GM11168 (cell line): ENCODE data around the gene HSF4.

Experiments
- in situ Hi-C: fragments of 300-500 bp; cut with MboI; formaldehyde crosslinking; loops from one replicate; pipeline ENCODE4 v1.12.0; 2022; ENCODE audit warnings: low sequenced_read_pairs; ENCODE audit not compliant: unreplicated experiment

Gene HSF4

DNA sequence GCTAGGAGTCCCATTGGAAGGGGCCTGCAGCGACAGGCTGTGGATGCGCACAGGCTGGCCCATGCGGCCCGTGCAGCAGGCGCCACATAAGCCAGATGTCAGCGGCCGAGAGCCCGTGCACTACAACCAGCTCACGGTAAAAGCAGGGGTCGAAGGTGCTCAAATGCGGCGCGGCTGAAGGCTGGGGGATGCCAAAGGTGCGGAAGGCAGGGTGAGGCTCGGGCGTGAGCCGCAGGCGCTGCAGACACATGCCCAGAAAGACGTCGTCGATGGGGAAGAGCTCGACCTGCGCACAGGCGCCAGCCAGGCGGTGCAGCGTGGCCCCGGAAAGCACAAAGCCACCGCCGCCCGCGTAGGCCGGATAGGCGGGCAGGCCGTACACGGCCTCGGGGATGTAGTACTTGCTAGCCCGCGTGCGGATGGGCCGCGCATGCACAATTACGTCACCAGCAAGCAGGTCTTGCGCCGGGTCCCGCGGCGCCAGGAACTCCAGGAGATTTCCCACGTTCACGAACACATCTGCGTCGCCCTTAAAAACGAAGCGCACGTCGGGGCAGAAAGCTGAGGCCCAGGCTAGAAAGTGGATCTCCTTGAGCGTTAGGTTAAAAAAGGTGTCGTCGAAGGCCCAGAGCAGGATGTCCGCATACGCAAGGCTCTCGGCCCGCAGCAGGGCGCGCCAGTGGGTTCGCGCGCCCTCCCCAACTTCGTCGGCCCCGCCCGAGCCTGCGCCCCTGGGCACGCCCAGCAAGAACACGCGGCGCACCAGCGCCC, 15.1 kb upstream of the HSF4 start:
- in situ Hi-C loops: loop anchor here (10.0 kb wide), 1 partner anchor 175 kb away; no protein-coding TSS in a partner anchor

DNA sequence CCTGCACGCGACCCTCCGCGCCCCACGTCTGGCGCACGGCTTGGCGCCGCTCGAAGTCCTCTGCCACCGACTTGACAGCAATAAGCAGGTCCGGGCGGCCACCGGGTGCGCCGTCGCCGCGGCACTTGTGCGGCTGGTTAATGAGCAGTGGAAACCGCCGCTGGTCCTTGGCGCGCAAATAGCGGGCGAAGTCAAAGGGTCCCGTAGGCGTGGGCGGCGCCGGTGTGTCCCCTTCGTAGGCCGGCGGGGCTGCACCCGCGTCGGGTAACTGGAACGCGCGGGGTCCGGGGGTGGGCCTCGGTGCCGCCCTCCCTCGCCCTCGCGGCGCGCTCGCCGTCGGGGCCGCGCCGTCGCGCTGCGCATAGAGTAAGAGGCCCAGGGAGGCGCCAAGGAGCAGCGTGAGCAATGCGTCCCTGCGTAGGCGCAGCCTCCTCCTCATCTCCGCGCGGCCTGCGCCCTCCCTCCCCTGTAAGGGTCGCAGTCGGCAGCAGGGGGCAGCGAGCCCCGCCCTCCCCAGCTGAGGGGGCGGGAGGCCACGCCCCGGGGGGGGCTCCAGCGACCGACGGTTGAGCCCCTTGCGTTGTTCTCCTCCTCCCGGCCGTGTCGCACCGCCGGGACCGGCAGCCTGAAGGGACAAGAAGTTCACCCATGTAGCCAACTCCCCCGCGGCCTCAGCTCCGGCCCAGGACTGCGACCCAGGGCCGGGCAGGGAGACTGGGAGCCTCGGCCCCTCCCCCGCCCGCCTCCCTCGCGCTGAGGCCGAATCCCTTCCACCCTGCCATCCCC, 14.3 kb upstream of the HSF4 start:
- in situ Hi-C loops: loop anchor here (10.0 kb wide), 1 partner anchor 175 kb away; no protein-coding TSS in a partner anchor

DNA sequence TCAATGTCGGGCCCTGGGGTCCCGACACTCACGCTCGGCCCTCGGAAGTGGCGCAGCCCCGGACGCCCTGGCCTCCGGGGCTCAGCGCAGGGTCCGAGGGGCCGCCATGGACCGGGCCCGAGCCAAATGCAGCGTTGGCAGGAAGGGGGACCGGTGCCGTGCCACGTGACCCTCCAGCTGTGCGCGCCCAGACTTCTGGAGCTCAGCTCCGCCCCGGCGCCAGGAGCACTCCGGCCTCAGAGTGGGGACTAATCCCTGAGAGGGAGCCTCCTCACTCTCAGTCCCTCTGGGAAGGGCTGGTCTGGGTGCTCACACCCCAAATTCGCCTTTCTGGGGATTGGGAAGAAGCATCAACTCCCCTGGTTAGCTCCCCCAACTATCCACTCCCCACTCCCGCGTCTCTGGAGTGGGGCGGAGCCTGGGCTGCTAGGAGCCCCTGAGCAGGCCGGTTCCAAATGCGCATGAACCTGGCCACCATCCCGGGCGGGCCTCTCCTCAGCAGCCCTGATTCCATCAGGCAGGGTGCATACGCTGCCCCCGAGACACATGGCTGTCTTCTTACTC, 13.6 kb upstream of the HSF4 start, which contains the start of gene B3GNT9:
B3GNT9 (minus strand) TSS at position 166 of the 564 bp plus-strand sequence. CDS start 513 bp downstream, outside the sequence.
- in situ Hi-C loops: loop anchor here (10.0 kb wide), 1 partner anchor 176 kb away; no protein-coding TSS in a partner anchor

DNA sequence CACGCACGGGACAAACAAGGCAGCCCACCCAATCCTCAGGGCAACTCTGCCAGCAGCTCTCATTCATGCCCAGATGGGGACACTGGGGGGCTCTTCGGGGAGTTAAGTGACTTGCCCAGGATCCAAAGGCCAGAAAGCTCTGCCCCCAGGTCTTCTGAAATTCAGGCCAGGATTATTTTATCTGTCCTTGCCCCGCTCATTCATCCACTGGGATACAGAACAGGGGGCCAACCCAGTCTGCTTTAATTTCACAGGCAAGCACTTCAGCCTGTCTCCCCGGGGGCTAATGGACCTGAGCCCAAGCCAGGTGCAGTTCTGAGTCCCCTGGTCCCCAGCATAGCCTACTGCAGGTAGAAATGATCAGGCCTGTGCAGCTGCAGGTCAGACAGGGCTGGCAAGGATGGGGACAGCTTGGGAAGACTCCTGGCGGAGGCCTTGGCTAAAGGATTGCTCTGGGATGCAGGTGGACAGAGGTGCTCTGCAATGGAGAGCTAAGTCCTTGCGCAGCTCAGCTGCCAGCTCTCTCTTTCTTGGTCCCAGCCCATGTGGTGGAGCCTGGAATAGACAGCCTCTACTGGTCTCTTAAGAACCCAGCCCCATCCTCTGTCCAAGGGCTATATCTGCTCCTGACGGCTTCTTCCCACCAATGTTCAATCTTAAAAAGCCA, 13.0 kb upstream of the HSF4 start:
- in situ Hi-C loops: loop anchor here (10.0 kb wide), 1 partner anchor 177 kb away; no protein-coding TSS in a partner anchor

DNA sequence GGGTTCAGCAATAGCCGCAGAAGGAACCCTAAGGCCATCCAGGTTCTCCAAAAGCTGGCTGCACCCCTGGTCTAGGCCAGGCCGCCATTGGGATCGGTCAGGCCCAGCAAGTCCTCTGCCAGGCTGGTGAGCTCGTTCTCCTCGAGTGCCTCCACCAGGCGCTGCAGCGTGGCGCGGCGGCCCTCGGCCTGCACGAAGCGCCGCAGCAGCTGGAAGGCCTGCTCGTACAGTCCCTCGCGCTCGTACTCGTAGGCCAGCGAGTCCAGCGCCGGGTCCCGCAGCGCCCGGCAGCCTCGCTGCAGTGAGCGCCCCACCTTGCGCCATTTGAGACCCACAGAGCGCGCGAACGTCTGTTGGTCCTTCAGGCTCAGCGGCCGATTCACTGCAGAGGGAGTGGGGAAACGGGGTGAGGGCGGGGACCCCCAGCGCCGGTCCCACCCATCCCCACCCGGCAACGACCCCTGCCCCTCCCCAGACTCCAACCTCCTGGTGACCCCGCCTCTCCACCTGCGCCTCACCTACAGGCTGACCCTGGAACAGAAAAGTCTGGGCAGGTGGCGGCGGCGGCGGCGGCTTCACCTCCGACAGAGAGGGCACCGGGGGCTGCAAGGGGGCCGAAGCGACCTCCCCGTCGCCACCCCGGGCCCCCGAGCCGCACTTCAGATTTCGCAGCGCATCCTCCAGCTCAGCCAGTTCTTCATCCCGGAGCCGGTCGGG, 9.8 kb upstream of the HSF4 start:
- in situ Hi-C loops: loop anchor here (5.0 to 10.0 kb wide), 2 partner anchors 142 to 180 kb away; no protein-coding TSS in a partner anchor

DNA sequence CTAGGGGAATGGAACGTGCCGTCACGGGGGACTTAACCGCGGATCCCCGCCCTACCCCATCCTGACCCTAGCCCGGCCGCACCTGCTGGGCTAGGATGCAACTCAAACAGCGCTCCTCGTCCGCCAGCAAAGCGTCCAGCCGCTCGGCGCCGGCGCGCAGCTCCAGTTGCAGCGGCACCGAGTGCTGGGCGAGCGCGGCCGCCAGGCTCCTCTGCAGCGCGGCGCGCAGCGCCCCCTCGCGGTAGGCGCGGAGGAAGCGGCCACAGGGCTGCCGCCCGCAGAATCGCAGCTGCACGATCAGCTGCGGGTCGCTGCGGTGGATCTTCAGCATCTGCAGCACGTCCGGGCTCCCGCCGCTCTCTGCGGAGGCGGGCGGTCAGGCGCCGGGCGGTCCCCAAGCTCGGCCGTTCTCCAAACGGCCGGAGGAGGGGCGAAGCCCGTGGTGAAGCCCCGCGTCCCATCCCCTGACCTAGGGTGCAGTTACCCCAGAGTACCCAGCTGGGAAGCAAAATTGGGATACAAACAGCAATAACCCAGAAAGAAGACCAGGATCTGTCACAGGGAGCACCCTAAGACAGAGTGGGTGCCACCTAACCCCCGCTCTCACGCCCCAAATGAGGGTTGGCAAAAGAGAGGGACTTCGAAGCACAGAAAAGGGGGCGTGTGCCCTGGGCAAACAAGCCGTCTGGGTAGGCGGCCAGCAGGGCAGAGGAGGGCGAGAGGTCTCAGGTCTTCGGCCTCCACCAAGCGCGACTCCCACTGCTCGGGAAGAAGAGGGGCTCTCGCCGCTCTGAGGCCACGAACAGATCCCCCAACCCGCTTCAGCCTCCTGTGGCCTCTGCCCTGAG, 9.0 kb upstream of the HSF4 start:
- in situ Hi-C loops: loop anchor here (5.0 to 10.0 kb wide), 2 partner anchors 143 to 181 kb away; no protein-coding TSS in a partner anchor

DNA sequence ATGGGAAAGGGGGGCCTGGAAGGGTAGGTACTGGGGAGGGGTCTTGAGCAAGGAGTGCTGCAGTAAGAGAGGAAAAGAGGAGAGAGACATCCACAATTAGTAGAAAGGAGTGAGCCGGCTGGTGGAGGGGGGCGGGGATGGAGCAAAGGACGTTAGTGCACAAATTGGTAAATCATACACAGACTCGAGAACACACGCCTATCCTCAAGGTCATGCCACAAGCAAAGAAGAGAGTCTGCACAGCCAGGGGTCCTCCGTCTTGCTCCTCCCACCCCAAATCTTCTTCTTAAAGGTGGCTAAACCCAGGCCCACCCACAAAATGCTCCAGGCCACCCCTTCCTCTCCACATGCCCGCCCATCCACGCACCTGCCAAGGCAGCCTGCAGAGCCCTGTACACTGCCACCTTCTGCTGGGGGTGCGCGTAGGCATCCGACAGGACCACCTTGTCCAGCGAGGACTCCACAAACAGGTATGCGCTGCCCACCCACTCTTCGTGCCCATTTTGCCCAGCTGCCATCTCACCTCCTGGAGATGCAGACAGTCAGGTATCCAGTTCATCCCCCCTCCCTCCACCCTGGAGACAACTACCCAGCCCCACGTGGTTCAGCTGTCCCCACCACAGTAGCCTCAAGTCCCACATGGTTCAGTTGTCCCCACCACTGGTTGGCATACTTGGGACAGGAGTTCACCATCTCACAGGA, 8.3 kb upstream of the HSF4 start:
- in situ Hi-C loops: loop anchor here (5.0 to 10.0 kb wide), 2 partner anchors 144 to 181 kb away; no protein-coding TSS in a partner anchor

DNA sequence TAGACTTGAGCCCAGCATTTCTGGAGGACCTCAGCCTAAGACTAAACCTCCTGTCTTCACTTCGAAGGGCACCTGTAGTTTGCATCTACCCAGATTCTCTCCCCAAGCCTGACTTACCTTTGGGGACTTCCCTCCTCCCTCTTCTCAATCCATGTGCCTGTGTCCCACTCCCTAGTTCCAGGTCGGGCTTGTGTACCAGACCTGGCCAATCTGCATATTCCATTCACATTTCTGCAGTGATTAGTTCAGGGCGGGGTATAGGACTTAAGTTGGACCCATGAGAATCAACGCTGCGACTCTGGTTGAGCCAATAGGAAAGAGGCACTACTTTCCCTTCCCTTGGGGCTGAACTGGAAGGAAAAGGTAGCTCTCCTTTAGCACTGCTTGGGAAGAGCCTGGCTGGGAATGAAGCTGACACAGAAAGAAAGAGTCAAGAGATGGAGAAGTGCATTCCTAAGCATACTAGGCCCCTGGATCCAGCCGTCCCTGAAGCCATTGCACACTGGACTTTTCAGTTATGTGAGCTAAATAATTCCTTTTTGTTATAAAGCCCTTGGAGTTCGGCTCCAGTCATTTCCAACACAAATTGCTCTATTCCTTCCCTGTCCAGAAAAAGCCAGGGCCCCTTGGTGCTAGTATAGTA, 7.3 kb upstream of the HSF4 start:
- in situ Hi-C loops: loop anchor here (5.0 to 10.0 kb wide), 2 partner anchors 145 to 182 kb away; no protein-coding TSS in a partner anchor

DNA sequence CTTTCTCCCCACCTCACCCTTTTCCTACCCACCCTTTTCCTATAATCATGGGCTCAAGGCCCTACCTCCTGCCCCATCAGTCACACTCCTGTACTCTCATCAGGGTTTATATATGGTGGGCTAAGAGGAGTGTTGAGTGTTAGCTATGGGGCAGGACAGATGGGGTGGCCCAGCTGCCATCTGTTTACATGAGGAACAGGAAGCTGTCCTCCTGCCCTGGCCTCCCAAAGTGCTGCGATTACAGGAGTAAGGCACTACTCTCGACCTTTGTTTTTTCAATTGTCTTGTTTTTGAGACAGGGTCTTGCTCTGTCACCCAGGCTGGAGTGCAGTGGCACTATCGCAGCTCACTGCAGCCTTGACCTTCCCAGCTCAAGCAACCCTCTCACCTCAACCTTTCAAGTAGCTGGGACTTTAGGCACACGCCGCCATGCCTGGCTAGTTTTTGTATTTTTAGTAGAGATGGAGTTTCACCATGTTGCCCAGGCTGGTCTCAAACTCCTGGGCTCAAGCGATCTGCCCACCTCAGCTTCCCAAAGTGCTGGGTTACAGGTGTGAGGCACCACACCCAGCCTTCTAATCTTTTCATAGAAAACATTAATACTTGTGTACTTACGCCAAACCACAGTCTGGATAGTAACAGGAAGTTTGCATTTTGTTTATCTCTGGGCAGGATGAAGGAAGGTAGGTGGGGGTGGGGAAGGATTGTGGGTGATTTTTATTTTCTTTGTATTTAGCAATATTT, 6.5 kb upstream of the HSF4 start:
- in situ Hi-C loops: loop anchor here (5.0 to 10.0 kb wide), 2 partner anchors 146 to 183 kb away; no protein-coding TSS in a partner anchor

DNA sequence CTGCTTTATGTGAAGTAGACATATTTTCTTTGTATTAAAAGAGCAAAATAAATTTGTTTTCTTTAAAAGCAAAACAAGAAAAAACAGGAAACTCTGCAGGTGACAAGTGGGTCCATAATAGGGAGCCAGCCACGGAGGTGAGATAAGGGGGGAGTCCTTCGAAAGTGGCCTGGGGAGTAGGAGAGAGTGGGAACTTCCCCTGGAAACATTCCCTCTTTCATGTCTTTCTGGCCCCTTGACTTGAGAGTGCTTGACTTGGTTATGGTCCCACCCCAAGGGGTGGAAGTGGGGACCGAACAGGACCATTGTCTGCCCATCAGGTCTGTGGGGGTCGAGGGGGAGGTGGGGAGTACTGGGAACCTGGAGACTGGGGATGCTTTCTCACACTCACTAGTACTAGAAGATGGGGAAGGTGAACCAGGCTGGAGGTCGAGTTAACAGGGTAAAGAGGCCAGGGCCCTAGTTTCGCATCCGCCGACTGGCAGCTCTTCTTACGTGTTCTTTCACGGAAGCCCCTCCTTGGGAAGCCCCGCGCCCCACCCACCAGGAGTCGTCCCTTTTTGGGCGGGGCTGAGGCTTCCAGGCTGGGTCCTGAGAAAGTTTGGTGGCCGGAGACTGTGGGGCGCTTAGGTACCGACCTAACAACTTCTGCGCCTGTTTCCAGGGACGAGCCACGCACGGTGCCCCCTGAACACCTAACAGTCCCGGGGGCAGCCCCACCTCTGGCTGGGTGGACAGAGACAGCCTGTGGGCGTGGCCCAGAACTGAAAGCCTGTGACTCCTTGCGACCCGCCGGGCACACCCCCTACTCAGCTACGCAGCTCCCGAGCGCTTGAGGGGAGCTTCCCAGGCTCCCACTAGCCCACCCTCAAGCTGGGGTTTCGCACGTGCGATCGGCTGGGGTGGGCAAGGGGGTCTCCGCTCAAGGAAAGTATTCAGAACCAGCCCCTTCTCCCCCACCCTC, 5.6 kb upstream of the HSF4 start:
- in situ Hi-C loops: loop anchor here (5.0 to 10.0 kb wide), 2 partner anchors 147 to 184 kb away; no protein-coding TSS in a partner anchor

DNA sequence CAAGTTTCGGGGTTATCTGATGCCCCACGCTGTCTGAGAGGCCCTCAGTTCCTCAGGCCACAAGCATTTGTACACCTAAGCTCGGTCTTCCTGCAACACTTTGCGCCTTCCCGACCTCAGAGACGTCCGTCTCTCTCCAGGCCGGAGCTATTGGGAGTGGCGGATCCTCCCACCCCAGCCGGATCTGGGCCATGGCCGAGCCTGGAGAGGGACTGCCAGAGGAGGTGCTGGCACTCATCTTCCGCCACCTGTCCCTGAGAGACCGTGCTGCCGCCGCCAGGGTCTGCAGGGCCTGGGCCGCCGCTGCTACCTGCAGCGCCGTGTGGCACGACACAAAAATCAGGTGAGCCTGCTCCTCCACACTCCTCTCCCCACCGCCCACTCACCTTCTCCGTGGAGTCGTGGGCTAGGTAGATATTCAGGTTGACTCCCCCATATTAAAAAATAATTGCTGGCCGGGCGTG, 2.9 kb upstream of the HSF4 start:
- in situ Hi-C loops: no loop called here

DNA sequence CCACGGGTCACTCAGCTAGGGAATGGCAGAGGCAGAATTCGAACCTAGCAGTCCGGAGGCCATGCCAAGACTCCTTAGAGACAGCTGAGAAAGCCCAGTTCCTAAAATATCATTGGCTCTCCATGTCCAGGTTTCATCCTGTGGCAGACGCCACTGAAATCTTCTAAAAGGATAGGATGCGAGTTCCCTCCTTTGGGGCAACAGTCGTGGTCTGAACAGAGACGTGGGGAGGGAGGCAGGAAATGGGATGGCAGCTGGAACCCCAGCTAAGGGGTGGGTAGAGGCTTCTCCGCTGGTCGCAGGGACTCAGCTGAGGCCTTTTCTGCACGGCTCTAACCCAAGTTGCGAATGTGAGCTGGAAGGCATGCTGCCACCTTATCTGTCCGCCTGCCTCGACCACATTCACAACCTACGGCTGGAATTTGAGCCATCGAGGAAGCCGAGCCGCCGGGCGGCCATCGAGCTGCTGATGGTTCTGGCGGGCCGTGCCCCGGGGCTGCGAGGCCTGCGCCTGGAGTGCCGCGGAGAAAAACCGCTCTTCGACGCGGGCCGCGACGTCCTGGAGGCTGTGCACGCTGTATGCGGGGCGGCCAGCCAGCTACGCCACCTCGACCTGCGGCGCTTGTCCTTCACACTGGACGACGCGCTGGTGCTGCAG, 1.9 kb upstream of the HSF4 start:
- in situ Hi-C loops: no loop called here

DNA sequence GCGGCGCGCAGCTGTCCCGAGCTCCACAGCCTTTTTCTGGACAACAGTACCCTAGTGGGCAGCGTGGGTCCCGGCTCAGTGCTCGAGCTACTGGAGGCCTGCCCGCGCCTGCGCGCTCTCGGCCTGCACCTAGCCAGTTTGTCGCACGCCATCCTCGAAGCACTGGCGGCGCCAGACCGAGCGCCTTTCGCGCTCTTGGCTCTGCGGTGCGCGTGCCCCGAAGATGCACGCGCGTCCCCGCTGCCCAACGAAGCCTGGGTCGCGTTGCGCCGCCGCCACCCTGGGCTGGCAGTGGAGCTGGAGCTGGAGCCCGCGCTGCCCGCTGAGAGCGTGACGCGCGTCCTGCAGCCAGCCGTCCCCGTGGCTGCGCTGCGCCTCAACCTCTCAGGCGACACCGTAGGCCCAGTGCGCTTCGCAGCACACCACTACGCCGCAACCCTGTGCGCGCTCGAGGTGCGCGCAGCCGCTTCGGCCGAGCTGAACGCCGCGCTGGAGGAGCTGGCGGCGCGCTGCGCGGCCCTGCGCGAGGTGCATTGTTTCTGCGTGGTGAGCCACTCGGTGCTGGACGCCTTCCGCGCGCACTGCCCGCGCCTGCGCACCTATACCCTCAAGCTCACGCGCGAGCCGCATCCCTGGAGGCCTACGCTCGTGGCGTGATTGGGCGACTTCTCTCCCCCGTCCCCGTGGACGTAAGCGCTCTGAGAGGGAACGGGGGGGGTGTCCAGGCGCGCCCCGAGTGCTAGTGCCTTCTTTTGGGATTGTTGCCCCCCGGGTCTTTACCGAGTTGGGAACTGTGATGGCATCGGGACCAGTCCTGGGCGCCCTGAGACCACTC, 1.2 kb upstream of the HSF4 start:
- in situ Hi-C loops: no loop called here

DNA sequence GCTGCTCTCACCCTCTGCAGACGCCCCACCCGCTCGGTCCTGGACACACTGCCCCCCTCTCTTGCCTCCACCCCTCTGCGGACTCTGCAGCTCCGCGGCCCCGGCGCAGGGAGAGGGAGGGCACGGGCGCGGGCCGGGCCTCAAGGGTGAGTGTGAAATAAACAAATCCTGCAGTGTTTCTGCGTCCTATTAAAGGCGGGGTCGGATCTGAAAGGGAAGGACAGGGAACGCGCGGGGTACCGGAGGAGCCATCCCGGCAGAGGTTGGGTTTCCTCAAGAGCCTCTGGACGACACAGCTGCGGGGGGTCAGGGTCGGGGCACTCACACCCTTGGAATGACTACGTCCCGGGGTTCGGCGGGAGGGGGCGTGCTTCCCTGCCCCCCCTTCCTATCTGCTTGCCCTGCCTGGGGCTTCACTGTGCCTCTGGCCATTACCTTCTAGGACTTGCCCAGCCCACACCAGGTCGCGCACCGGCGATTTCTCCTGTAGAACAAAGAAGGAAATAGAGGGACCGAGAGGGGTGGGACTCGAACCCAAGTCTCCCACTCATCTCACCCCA, 466 bp upstream of the HSF4 start:
- in situ Hi-C loops: no loop called here
